ENCODE results near the gene TNPO2.

DNA sequence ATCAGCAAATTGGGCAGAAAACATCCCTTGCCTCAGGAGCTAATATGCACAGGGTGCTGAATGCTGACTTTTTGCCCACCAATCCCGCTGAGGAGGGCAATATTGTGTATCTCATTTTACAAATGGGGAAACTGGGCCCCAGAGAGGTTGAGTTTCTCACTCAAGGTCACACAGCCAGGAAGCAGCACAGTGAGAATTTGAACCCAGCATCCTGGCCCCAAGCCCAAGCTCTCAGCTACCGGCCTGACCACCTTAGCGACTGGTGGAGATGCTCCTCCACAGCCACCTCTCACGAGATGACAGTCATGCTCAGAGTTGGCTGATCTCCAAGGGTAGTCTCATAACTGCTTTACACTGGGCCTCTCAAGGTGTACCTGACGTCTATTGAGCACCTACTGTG lies 30.8 kb downstream of the TNPO2 start:
- TF ChIP-seq, protein P1, sequence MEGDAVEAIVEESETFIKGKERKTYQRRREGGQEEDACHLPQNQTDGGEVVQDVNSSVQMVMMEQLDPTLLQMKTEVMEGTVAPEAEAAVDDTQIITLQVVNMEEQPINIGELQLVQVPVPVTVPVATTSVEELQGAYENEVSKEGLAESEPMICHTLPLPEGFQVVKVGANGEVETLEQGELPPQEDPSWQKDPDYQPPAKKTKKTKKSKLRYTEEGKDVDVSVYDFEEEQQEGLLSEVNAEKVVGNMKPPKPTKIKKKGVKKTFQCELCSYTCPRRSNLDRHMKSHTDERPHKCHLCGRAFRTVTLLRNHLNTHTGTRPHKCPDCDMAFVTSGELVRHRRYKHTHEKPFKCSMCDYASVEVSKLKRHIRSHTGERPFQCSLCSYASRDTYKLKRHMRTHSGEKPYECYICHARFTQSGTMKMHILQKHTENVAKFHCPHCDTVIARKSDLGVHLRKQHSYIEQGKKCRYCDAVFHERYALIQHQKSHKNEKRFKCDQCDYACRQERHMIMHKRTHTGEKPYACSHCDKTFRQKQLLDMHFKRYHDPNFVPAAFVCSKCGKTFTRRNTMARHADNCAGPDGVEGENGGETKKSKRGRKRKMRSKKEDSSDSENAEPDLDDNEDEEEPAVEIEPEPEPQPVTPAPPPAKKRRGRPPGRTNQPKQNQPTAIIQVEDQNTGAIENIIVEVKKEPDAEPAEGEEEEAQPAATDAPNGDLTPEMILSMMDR (IDR thresholded peaks at IDR 0.05): no peak
- TF ChIP-seq POLR2AphosphoS5 (IDR thresholded peaks at IDR 0.05): no peak
